Stimulated activated CD8-positive, alpha-beta memory T cell treated with anti-CD3 and anti-CD28 coated beads, Interleukin-7, amount 100 ng/mL, for 1 hour (primary cell): ENCODE data around the gene SLC7A8.
"Not testable (repeated sequence)": the region's sequence is repeated elsewhere in the genome, so short reads cannot be mapped to it uniquely, and the experiment has no call there.

Source experiments
- DNase-seq, 2 donors: peaks; one replicate each; pipeline ENCODE4 v3.0.0-alpha.2; 2020; ENCODE audit warnings: low read depth in 2 of 2

SLC7A8 gene

DNA sequence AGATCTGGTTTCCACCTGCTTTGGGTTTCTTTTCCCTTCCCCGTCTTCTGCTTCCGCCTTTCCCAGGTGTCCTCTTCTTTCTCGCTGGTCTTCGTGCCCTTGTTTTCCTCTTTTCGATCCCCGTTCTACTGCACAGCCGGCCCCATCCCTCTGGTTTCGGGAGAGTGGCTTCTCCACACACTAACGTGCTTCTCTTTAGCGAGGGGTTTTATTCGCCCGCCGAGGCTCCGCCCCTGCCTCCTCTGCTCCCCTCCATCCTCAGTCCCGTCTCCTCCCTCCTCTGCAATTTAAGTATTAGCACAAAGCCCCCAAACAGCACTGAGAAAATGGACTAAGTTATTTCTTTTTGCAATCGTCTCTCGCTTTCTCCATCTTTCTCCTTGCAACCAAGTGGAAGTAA lies at the start of gene SLC7A8:
Gene SLC7A8, minus strand, starts transcription at position 182 of the 400 bp plus-strand sequence. CDS start 746 bp downstream, outside the sequence.
- DNase-seq = peak in 1 of 2 donors; percentile 16

DNA sequence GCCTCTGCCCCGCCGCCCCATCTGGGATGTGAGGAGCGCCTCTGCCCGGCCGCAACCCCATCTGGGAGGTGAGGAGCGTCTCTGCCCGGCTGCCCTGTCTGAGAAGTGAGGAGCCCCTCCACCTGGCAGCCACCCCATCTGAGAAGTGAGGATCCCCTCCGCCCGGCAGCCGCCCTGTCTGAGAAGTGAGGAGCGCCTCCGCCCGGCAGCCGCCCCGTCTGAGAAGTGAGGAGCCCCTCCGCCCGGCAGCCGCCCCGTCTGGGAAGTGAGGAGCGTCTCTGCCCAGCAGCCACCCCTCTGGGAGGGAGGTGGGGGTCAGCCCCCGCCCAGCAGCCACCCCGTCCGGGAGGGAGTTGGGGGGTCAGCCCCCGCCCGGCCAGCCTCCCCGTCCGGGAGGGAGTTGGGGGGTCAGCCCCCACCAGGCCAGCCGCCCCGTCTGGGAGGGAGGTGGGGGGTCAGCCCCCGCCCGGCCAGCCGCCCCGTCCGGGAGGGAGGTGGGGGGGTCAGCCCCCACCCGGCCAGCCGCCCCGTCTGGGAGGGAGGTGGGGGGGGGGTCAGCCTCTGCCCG lies 48.9 kb upstream of the SLC7A8 start:
- DNase-seq = not testable (repeated sequence)

DNA sequence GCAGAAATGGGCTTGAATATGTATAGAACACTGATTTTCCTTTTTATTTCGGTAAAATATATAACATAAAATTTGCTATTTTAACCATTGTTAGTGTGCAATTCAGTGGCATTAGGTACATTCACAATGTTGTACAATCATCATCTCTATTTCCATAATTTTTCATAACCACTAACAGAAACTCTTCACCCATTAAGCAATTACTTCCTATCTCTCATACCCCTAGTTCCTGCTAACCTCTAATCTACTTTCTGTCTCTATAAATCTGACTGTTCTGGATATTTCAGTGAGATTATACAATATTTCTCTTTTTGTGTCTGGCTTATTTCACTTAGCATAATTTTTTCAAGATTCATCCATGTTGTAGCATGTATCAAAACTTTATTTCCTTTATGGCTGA lies 45.4 kb upstream of the SLC7A8 start:
- no peak for DNase-seq

DNA sequence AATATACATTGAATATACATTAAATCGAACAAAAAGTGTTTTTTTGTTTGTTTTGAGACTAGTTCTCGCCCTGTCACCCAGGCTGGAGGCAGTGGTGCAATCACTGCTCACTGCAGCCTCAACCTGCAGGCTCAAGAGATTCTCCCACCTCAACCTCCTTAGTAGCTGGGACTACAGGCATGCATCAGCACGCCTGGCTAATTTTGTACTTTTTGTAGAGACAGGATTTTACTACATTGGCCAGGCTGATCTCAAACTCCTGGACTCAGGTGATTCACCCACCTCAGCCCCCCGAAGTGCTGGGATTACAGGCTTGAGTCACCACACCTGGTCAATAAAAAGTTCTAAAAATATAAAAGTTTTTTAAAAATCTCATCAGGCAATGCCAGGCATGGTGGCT lies 44.1 kb upstream of the SLC7A8 start:
- no peak for DNase-seq

DNA sequence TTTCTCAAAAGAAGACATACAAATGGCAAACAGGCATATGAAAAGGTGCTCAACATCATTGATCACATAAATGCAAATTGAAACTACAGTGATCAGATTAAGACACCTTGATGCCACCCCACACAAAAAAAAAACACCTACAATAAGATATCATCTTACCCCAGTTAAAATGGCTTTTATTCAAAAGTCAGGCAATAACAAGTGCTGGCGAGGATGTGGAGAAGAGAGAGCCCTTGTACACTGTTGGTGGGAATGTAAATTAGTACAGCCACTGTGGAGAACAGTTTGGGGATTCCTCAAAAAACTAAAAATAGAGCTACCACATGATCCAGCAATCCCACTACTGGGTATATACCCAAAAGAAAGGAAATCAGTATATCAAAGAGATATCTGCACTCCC lies 41.5 kb upstream of the SLC7A8 start:
- DNase-seq = not testable (repeated sequence)

DNA sequence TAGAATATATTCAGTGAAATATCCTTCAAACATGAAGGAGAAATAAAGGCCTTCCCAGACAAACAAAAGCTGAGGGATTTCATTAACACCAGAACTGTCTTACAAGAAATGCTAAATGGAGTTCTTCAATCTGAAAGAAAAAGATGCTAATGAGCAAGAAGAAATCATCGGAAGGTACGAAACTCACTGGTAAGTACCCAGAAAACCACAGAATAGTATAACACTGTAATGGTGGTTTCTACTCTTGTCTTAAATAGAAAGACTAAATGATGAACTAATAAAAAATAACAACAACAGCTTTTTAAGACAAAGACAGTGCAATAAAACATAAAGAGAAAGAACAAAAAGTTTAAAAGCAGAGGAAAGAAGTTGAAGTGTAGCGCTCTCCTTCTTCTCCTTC lies 35.6 kb upstream of the SLC7A8 start:
- no peak for DNase-seq

DNA sequence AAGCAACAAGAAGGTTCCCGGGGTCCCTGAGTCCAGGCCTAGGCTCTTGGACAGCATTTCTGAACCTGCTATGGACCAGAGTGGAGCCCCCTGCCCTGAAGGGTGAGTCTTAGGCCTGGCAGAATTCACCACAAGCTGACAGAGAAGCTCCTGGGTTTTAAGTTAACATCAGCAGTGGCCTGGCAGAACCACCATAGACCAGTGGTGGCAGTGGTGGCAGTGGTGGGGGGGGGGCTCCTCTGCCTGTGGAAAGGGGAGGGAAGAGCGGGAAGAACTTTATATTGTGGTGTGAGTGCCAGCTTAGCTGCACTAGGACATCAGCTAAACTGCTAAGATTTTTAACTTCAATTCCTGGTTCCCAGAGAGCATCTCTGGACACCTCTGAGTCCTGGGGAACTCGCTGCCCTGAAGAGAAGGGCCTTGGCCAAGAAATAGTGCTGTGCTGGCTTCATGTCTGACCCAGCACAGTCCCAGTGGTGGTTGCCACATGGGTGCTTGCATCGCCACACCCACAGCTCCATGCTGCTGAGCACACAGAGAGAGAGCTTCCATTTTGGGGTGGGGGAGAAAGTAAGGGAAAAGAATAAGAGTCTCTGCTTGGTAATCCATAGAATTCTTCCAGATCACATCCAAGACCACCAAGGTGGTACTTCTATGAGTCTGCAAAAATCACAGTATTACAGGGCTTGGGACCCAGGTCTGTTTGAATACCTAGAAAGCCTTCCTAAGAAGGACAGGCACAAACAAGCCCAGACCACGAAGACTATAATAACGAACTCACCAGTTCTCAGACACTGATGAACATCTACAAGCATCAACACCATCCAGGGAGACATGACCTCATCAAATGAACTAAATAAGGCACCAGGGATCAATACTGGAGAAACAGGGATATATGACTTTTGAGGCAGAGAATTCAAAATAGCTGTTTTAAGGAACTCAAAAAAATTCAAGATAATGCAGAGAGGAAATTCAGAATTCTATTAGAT lies 33.9 kb upstream of the SLC7A8 start:
- DNase-seq = no peak

DNA sequence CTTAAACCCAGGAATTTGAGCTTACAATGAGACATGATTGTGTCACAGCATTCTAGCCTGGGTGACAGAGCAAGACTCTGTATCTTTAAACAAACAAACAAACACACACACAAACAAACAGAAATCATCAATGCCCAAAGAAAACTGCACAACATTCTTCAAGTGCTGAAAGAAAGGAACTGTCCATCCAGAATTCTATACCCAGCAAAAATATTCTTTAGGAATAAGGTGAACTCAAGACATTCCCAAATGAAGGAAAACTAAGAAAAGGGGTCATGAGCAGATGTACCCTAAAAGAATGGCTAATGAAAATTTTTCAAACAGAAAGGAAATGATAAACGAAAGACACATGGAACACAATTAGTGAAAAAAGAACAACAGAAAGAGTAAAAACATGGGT lies 32.0 kb upstream of the SLC7A8 start:
- DNase-seq = no peak

DNA sequence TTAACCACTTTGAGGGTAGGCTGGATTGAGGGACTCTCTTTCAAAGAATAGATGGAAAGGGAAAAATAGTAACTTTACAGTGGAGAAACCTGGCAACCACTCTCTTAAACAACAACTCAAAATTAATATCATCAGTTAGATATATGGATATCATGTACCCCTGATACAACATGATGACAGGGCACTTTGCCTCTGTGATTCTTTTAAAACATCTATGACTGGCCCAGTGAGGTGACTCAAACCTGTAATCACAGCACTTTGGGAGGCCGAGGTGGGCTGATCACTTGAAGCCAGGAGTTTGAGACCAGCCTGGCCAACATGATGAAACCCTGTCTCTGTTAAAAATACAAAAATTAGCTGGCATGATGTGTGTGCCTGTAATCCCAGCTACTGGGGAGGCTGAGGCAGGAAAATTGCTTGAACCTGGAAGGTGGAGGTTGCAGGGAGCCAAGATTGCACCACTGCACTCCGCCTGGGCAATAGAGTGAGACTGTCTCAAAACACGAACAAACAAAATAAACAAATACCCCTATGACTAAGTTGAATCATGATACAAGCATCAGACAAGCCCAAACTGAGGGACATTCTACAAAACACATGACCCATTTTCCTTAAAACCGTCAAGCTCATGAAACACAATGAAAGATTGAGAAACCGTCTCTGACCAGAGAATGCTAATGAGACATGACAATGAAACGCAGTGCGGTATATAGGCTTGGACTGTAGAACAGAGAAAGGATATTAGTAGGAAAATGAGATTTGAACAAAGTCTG lies 26.4 kb upstream of the SLC7A8 start:
- no peak for DNase-seq

DNA sequence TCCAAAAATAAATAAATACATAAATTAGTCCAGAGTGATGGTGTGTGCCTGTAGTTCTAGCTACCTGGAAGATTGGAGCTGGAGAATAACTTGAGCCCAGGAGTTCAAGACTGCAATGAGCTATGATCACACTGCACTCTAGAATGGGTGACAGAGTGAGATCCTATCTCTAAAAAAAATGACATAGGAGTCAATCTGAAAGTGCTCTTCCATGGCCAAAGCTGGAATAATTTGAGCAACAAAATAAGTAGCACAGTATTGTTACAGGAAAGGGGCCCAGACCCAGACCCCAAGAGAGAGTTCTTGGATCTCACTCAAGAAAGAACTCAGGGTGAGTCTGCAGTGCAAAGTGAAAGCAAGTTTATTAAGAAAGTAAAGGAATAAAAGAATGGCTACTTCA lies 24.9 kb upstream of the SLC7A8 start:
- DNase-seq = no peak

DNA sequence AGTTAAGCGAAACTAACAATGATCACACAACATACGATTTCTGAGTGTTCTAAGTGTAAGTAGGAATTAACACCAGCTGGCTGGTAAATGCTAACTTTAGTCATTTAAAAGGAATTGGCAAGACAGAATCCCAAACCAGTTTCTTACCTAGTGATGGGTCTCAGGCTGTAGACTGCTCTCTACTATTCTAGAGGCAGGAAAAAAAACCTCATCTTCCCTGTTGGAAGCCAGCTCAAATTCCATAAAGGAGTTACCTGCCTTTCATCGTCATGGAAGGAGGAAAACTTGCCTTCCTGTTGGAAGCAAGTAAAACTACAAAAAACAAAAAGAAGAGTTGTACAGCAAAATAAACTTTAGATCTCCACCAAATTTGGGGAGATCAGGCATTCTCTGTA lies 23.7 kb upstream of the SLC7A8 start:
- no peak for DNase-seq

DNA sequence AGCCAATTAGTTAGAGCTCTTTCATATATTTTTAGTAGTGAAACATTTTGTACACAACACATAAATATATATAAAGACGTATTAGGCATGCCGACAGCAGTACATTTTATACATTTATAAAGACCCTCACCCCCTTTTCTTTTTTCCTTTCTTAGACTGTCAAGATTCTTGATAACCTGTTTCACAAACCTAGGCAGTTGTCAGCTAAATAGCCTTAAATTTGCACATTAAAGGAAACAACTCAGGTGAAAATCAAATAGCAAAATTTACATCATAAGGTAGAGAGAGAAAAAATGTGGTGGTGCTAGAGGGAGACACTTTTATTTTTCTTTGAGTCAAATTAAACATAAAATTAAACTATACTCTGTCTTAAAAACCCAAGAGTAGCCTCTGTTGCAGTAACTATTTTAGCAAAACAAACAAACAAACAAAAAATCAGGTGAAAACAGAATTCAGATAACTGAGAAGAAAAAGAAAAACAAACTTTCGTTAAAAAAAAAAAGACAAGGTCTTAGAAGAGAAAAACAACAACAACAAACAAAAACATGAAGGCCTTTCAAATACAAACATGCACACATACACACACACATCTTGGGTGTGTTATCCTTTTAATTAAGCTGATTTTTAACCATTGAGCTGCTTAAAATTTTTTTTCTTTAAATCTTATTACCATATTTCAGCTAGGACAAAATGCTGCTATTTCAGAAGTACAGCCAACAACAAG lies 23.1 kb upstream of the SLC7A8 start:
- DNase-seq = no peak

DNA sequence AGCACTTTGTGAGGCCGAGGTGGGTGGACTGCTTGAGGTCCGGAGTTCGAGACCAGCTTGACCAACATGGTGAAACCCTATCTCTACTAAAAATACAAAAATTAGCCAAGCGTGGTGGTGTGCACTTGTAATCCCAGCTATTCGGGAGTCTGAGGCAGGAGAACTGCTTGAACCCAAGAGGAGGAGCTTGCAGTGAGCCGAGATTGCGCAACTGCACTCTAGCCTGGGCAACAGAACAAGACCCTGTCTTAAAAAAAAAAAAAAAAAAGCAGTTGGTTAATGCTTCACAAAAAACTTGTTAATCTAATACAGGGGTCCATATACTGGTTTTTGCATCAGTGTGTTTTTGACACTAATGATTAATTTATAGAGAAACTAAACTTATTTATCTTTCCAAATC lies 18.5 kb upstream of the SLC7A8 start:
- DNase-seq = no peak

DNA sequence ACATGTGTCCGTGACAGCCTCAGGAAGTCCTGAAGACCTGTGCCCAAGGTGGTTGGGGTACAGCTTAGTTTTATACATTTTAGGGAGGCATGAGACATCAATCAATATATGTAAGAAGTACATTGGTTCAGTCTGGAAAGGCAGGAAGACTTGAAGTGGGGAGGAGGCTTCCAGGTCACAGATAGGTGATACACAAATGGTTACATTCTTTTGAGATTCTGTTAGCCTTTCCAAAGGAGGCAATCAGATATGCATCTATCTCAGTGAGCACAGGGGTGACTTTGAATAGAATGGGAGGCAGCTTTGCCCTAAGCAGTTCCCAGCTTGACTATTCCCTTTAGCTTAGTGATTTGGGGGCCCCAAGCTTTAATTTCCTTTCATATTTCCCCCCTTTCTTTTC lies 15.7 kb upstream of the SLC7A8 start:
- not testable (repeated sequence) for DNase-seq

DNA sequence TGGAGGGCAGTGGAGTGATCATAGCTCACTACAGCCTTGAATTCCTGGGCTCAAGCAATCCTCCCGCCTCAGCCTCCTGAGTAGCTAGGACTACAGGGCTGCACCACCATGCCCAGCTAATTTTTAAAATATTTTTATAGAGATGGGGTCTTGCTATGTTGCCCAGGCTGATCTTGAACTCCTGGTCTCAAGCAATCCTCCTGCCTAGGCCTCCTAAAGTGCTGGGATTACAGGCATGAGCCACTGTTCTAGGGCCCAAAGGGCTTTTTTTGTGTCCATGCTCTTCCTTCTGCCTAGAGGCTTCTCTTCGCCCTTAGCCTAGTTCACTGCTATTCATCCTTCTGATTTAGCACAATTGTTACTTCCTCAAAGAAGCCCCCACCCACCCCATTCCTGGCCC lies 13.0 kb upstream of the SLC7A8 start:
- not testable (repeated sequence) for DNase-seq

DNA sequence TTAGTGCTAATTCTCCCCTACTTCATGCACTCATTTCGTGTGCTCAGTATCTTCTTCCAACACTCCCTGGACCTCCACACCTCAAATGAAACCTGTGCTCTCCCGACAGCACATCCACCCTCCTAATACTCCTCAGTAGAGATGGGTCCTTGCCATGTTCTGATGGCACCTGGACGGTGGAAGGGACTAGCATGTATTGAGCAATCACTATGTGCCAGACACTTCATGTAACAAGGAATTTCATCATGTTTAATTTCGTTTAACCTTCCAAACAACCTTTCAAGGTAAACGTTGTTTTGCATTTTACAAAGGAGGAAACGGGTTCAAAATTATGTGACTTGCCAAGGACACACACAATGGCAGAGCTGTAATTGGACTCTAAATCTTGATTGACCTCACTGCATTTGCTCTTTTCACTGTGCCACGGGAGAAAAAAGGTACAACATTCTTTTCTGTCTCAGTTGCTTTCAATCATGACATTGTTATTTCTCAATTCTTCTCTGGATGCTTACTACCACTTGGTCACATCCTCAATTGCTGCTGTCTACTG lies 12.2 kb upstream of the SLC7A8 start:
- no peak for DNase-seq

DNA sequence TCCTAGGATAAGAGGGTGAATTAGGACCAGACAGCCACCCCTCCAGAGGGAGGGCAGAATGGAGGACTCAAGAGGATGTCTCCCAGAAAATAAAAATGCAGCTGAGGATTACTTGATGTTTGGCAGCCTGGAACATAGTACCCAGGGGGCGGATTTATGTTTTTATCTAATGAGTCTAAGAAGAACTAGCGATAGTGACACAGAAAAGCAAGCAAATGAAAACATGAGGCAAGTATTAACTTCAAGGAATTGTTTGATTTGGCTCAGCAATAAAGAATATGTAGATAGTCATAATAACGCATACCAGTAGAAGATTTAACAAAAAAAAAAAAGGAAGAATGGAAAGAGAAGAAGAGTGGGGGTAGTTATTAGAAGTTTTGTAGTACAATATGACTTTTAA lies 10.0 kb upstream of the SLC7A8 start:
- no peak for DNase-seq

DNA sequence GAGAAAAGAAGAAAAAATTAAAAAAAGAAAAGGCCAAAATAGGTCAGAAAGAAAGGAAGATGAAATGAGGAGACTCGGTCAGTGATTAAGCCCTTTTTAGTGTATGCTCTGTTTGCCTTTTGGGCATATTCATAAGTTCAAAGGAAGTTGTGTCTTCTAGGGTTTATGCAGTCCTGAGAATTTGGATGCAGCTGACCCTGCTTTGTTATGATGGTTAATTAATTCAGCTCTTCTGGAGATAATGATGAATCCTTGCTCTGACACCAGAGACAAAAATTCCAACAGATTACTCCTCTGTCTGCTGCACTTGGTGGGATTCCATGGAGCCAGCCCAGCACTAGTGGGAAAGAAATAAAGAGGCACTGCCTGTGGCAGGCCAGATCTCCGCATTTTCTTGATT lies 4.5 kb upstream of the SLC7A8 start:
- DNase-seq = no peak

DNA sequence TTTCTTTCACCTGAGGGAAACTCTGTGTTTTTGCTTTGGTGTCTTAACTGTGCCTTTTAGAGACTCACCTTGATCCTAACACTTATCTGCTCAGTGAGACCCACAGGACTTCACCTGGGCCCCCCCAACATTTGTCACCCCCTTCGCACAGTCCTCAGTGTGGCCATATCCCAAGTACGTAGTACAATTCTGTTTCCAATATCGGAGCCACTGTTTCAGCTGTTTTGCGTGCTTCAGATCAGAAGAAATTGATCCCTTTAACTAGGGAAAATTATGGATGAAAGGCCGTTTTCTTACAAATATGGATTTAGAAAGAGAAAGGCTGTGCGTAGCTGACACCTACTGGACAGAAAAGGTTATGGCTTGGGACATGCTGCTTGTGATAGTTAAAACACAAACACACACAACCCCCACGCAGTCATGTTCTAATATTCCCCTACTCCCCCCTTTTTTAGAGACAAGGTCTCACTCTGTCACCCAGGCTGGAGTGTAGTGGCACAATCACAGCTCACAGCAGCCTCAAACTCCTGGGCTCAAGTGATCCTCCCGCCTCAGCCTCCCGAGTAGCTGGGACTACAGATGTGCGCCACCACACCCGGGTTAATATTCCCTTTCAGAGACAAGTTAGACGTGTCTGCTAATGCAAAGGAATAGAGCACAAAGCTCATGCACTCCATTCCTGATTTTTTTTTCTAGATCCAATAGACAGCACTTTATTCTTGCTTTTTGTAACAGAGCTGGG lies 3.6 kb upstream of the SLC7A8 start:
- DNase-seq = no peak

DNA sequence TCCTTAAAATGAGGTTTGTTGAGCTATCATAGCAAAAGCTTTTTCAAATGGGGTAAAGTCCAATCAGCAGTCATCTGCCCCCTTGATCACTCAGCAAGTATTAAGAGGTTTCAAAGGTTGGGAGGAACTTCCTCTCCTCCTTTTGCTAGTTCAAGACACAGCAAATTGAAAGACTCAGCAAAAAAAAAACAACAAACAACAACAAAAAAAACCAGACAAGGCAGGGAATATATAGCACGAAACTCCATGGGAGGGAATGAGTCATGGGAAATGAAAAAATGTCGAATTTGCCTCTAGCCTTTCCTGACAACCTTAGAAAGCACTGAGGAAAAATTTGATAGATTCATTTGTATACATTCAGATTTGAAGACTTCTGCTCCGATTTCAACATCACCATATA lies 1.6 kb upstream of the SLC7A8 start:
- DNase-seq = no peak

DNA sequence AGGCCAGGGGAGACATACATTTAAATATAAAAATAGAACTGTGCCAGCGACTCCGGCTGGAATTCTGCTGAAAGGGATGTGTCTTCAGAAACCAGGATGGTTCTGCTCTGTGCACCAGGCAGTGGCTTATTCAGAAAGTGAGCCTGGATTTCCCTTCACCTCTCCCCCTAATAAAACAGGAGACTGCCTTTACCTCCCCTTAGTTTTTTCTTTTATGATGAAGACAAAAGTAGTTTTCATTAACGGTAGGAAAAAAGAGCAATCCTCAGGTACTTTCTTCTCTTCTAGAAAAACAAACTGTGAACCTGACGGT lies 346 bp downstream of the SLC7A8 start:
- DNase-seq = no peak
